ENCODE results near the gene SMYD3.

SMYD3 gene

DNA sequence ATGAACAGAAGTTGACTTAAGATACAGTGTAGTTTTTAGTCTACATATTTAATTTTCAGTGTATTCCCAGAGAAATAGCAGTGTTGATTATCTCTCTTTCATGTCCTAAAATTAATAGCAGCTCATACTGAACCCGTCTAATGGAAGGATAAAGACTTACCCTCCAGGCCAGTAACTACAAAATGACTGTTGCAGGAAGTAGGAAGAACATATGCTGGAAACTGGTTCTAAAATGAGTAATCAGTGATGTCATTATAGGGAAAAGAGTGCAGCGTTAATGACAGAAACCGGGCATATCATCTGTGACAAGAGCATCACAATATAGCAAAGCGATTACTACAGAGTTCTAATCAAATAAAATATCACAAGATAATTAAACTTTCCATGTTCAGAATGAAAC, 385.5 kb downstream of the SMYD3 start:
- no peaks in the 10 kb centered on the region for H4K20me1 ChIP-seq (ENCODE audit: low read depth, low read length)
- H3F3A ChIP-seq (ENCODE audit: insufficient read depth), result no peaks in the 10 kb centered on the region
- H3K9me3 ChIP-seq (ENCODE audit: insufficient read depth, low read length), result no peaks in the 10 kb centered on the region
- H3K4me3 ChIP-seq (ENCODE audit: insufficient read depth, low read length, poor library complexity, severe bottlenecking), result no peak overlapping the region
- H3K4me2 ChIP-seq (ENCODE audit: low read depth, low read length, poor library complexity, severe bottlenecking), result no peak overlapping the region
- TF ChIP-seq EZH2phosphoT487 (conservative IDR thresholded peaks at IDR 0.05; ENCODE audit: low read length), result no peak
- no peak for TF ChIP-seq CTCF (IDR thresholded peaks at IDR 0.05; ENCODE audit: insufficient read depth, low read length, poor library complexity, severe bottlenecking)
- H3K27me3 ChIP-seq (ENCODE audit: low read length), result no peaks in the 10 kb centered on the region
- no peaks in the 10 kb centered on the region for H3K9me2 ChIP-seq (replicated peaks; ENCODE audit: insufficient read depth, low read length)
- H3K79me2 ChIP-seq (ENCODE audit: insufficient read depth, low read length), result no peaks in the 10 kb centered on the region
- H3K36me3 ChIP-seq (ENCODE audit: low read length), result no peaks in the 10 kb centered on the region
- no peak overlapping the region for H3K9ac ChIP-seq (ENCODE audit: low read length)
- no peak overlapping the region for H3K27ac ChIP-seq (ENCODE audit: low read depth, low read length)
- H2AFZ ChIP-seq (ENCODE audit: low read depth, low read length, severe bottlenecking), result no peak overlapping the region

- Histone ChIP-seq H3K27me3 (ENCODE audit: low read length) (no peaks in the 10 kb centered on the region), H3K9me3 (ENCODE audit: insufficient read depth, low read length) (no peaks in the 10 kb centered on the region), H3K79me2 (ENCODE audit: insufficient read depth, low read length) (no peaks in the 10 kb centered on the region), H3K9me2 (replicated peaks; ENCODE audit: insufficient read depth, low read length) (no peaks in the 10 kb centered on the region), H4K20me1 (ENCODE audit: low read depth, low read length) (no peaks in the 10 kb centered on the region), H3K27ac (ENCODE audit: low read depth, low read length) (peak overlapping the region; percentile 39; the same call in 1 of the 2 replicates), H2AFZ (ENCODE audit: low read depth, low read length, severe bottlenecking) (peak overlapping the region; percentile 21), H3K36me3 (ENCODE audit: low read length) (no peaks in the 10 kb centered on the region), H3K4me3 (ENCODE audit: insufficient read depth, low read length, poor library complexity, severe bottlenecking) (no peak overlapping the region), H3F3A (ENCODE audit: insufficient read depth) (no peaks in the 10 kb centered on the region), H3K9ac (ENCODE audit: low read length) (no peak overlapping the region), H3K4me2 (ENCODE audit: low read depth, low read length, poor library complexity, severe bottlenecking) (peak overlapping the region; percentile 53)
- TF ChIP-seq CTCF (IDR thresholded peaks at IDR 0.05; ENCODE audit: insufficient read depth, low read length, poor library complexity, severe bottlenecking) (peak; percentile 45), EZH2phosphoT487 (conservative IDR thresholded peaks at IDR 0.05; ENCODE audit: low read length) (no peak)
Observed at GRCh38 chr1:246117066-246117791, 389.9 kb downstream of the SMYD3 start.

DNA sequence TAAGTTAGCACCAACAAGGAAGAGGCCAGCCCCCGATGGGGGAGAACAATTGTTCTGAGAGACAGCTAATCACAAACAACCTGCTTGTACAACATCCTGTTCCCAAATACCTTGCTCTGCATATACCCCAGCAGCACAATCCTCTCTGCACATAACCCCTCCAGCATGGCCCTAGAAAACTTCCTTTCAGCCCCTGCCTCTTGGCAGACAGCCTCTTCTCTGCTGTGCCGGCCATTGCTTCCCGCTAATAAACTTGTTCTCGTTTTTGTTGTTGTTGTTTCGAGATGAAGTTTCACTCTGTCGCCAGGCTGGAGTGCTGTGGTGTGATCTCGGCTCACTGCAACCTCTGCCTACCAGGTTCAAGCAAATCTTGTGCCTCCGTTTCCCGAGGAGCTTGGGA, 392.7 kb downstream of the SMYD3 start:
- no peak for TF ChIP-seq CTCF (IDR thresholded peaks at IDR 0.05; ENCODE audit: insufficient read depth, low read length, poor library complexity, severe bottlenecking)
- TF ChIP-seq EZH2phosphoT487 (conservative IDR thresholded peaks at IDR 0.05; ENCODE audit: low read length), result no peak
- H3K4me2 ChIP-seq (ENCODE audit: low read depth, low read length, poor library complexity, severe bottlenecking), result no peak overlapping the region
- no peaks in the 10 kb centered on the region for H3K27me3 ChIP-seq (ENCODE audit: low read length)

More for the DNA sequence above, 392.7 kb downstream of the SMYD3 start:
- no peaks in the 10 kb centered on the region for H3K36me3 ChIP-seq (ENCODE audit: low read length)
- H3K9me3 ChIP-seq (ENCODE audit: insufficient read depth, low read length), result no peaks in the 10 kb centered on the region
- H3K79me2 ChIP-seq (ENCODE audit: insufficient read depth, low read length), result no peaks in the 10 kb centered on the region
- no peaks in the 10 kb centered on the region for H3F3A ChIP-seq (ENCODE audit: insufficient read depth)
- no peak overlapping the region for H2AFZ ChIP-seq (ENCODE audit: low read depth, low read length, severe bottlenecking)
- no peak overlapping the region for H3K9ac ChIP-seq (ENCODE audit: low read length)
- no peak overlapping the region for H3K4me3 ChIP-seq (ENCODE audit: insufficient read depth, low read length, poor library complexity, severe bottlenecking)
- no peak overlapping the region for H3K27ac ChIP-seq (ENCODE audit: low read depth, low read length)
- H3K9me2 ChIP-seq (replicated peaks; ENCODE audit: insufficient read depth, low read length), result no peaks in the 10 kb centered on the region
- no peaks in the 10 kb centered on the region for H4K20me1 ChIP-seq (ENCODE audit: low read depth, low read length)
